GM10248 (cell line): ENCODE data around the gene SMYD3.
"Not testable (repeated sequence)": the region's sequence is repeated elsewhere in the genome, so short reads cannot be mapped to it uniquely, and the experiment has no call there.

Experiments used
- CTCF ChIA-PET: fragments of 300-600 bp; sonication (Branson Sonifier 250); formaldehyde crosslinking; extraction: SDS; loops from one replicate; lab custom pipeline; 2021; ENCODE audit warnings: antibody characterized with exemption; lab: Yijun Ruan, JAX
- POLR2A ChIA-PET: fragments of 350-650 bp; sonication (Branson Sonifier 250); formaldehyde crosslinking; extraction: SDS; loops from one replicate; lab custom pipeline; 2020; ENCODE audit warnings: antibody characterized with exemption; lab: Yijun Ruan, JAX
- DNase-seq: peaks from one replicate; pipeline ENCODE4 v3.0.0; 2012; ENCODE audit errors: extremely low spot score
- TF ChIP-seq, protein P1 (sequence below): IDR thresholded peaks from 2 replicates; pipeline ENCODE4 v1.5.1; 2012; ENCODE audit warnings: mild to moderate bottlenecking, low read depth; ENCODE audit errors: extremely low read depth, missing control alignments, control extremely low read depth

The SMYD3 gene

DNA sequence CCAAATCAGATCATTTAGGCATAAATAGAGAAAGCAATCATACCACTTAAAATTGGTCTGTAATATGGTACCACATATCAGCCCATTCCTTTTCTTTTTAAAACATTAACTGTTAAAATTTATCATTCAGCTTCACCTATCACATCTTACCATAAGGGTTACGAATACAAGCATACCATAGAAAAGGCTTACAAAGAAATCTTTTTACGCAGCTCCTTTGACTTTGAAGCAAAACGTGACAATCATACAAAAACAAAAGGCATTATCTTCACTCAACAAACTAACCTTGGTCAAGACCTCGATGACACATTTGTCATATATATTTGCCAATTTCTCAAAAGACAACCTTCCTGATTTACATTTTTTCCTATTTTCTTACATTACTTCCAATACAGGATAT is 169.0 kb downstream of the SMYD3 start:
- CTCF ChIA-PET, result interaction anchor here (1.0 to 1.5 kb wide), 2 partner anchors 8 to 12 kb away, joined by 3 read pairs; no protein-coding TSS in a partner anchor
- TF ChIP-seq, protein P1, sequence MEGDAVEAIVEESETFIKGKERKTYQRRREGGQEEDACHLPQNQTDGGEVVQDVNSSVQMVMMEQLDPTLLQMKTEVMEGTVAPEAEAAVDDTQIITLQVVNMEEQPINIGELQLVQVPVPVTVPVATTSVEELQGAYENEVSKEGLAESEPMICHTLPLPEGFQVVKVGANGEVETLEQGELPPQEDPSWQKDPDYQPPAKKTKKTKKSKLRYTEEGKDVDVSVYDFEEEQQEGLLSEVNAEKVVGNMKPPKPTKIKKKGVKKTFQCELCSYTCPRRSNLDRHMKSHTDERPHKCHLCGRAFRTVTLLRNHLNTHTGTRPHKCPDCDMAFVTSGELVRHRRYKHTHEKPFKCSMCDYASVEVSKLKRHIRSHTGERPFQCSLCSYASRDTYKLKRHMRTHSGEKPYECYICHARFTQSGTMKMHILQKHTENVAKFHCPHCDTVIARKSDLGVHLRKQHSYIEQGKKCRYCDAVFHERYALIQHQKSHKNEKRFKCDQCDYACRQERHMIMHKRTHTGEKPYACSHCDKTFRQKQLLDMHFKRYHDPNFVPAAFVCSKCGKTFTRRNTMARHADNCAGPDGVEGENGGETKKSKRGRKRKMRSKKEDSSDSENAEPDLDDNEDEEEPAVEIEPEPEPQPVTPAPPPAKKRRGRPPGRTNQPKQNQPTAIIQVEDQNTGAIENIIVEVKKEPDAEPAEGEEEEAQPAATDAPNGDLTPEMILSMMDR, result no peak
- DNase-seq, result no peak
- POLR2A ChIA-PET, result no interaction called here

DNA sequence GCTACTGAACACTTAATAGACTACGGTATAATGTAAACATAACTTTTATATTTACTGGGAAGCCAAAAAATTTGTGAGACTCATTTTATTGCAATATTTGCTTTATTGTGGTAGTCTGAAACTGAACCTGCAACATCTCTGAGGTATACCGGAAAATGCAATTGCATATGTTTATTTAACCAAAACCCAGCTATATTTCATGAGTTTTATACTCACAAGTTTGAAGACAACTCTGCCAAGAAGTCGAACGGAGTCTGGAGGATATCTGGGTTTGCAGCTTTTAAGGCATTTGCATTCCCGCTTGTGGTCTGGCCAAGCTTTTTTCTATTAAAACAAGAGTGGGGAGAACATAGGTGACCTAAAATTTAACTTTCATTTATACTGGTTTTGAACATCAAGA is 171.9 kb downstream of the SMYD3 start:
- CTCF ChIA-PET, result interaction anchor here (1.0 to 1.5 kb wide), 3 partner anchors 9 to 23 kb away, joined by 3 to 5 read pairs (median 4); no protein-coding TSS in a partner anchor
- DNase-seq, result no peak
- POLR2A ChIA-PET, result no interaction called here
- TF ChIP-seq, protein P1, result no peak

DNA sequence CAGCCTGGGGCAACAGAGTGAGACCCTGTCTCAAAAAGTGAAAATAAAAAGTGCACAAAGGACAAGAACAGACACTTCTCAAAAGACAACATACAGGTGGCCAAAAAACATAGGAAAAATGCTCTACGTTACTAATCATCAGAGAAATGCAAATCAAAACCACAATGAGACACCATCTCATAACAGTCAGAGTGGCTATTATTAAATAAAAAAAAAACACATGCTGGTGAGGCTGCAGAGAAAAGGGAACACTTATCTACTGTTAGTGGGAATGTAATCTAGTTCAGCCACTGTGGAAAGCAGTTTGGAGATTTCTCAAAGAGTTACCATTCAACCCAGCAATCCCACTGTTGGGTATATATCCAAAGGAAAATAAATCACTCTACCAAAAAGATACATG is 173.2 kb downstream of the SMYD3 start:
- DNase-seq, result no peak
- ChIA-PET CTCF (no interaction called here), POLR2A (no interaction called here)
- TF ChIP-seq, protein P1, result no peak

DNA sequence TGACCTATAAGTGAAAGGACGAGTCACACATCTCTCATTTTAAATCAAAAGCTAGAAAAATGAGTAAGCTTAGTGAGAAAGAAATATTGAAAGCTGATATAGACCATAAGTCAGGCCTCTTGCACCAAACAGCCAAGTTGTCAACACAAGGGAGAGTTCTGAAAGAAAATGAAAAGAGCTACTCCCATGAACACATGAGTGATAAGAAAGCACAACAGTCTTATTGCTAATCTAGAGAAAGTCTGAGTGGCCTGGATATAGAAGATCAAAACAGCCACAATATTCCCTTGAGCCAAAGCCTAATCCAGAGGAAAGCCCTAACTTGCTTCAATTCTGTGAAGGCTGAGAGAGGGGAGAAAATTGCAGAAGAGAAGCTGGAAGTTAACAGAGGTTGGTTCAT is 175.0 kb downstream of the SMYD3 start:
- TF ChIP-seq, protein P1, result no peak
- CTCF ChIA-PET, result interaction anchor here (1.0 to 1.3 kb wide), 3 partner anchors 10 to 24 kb away, joined by 3 to 7 read pairs (median 4); no protein-coding TSS in a partner anchor
- POLR2A ChIA-PET, result interaction anchor here (0.8 kb wide), 1 partner anchor 43 kb away, joined by 3 read pairs; no protein-coding TSS in a partner anchor
- DNase-seq, result peak; percentile 20

DNA sequence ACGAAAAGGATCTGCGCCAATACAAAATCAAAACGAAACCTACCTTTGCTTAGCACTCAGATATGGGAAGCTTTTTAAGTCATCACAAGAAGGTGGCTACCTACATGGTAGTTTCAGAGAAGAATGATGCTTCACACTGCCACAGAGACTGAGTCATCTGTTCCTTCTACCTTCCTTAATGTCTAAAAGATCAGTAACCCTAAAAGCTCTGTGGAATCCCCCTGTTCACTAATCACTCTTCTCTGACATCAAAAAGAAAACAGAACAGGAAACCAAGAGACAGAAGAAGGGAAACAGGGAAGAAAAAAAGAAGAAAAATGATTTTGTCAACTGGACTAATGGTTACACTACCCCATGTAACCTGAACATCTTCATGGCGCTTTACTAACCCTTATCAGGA is 177.2 kb downstream of the SMYD3 start:
- TF ChIP-seq, protein P1, result no peak
- ChIA-PET POLR2A (no interaction called here), CTCF (interaction anchor here (1.2 to 1.8 kb wide), 3 partner anchors 12 to 20 kb away, joined by 4 to 7 read pairs (median 4); no protein-coding TSS in a partner anchor)
- DNase-seq, result peak; percentile 80

DNA sequence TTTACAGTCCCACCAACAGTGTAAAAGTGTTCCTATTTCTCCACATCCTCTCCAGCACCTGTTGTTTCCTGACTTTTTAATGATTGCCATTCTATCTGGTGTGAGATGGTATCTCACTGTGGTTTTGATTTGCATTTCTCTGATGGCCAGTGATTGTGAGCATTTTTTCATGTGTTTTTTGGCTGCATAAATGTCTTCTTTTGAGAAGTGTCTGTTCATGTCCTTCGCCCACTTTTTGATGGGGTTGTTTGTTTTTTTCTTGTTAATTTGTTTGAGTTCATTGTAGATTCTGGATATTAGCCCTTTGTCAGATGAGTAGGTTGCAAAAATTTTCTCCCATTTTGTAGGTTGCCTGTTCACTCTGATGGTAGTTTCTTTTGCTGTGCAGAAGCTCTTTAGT is 177.8 kb downstream of the SMYD3 start:
- DNase-seq, POLR2A ChIA-PET: not testable (repeated sequence)
- CTCF ChIA-PET, result interaction anchor here (1.8 kb wide), 1 partner anchor 13 kb away, joined by 7 read pairs; no protein-coding TSS in a partner anchor

DNA sequence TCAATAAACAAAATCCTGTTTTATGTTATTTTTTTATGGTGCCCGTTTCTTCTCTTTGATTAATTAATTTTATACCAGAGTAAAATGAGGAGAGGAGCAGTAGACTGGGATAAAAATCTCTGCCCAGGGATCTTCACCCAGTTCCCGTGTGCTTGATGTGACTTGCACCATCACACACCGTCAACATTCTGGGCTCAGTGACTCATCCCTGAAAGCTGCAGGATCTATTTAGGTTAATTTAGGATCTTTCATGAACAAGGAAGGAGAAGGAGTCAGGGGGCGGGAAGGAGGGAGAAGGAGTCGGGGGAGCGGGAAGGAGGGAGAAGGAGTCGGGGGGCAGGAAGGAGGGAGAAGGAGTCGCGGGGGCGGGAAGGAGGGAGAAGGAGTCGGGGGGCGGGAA is 182.4 kb downstream of the SMYD3 start:
- TF ChIP-seq, protein P1, result no peak
- no peak for DNase-seq
- ChIA-PET POLR2A (no interaction called here), CTCF (no interaction called here)

DNA sequence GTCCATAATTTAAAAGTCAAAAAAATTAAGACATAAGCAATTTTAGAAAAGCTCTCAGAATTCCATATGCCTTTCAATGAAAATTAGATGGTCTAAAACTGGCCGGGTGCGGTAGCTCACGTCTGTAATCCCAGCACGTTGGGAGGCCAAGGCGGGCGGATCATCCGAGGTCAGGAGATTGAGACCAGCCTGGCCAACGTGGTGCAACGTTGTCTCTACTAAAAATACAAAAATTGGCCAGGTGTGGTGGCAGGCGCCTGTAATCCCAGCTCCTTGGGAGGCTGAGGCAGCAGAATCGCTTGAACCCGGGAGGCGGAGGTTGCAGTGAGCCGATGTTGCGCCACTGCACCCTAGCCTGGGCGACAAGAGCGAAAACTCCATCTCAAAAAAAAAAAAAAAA is 183.0 kb downstream of the SMYD3 start:
- POLR2A ChIA-PET, CTCF ChIA-PET, DNase-seq: not testable (repeated sequence)
